ENCODE measurements around the gene PGRMC2.

DNA sequence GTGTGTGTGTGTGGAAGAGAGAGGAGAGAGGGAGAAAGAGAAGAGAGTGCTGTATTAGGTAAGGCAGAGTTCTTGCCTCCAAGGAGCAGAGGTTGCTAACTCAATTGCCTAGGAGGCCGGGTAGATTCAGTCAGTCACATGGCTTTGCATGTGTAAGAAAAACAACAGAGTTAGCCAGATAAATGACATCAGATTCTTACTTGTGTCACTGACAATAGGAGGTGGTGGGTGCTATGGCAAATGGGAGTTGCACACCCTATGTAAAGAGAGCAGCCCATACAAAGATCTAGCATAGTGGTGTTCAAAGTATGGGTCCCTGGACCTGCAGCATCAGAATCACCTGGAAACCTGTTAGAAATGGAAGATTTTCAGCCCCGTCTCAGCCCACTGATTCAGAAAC is 14.4 kb upstream of the PGRMC2 start:
- TF ChIP-seq POLR2A (IDR thresholded peaks at IDR 0.05; ENCODE audit: low read depth, low read length) (no peak), NFE2L2 (IDR thresholded peaks at IDR 0.05; ENCODE audit: low read depth, low read length) (no peak), RCOR1 (IDR thresholded peaks at IDR 0.05; ENCODE audit: insufficient replicate concordance, low read length) (no peak), CEBPB (IDR thresholded peaks at IDR 0.05; ENCODE audit: low read depth, low read length) (no peak), SMC3 (IDR thresholded peaks at IDR 0.05; ENCODE audit: low read depth, low read length) (no peak), RAD21 (IDR thresholded peaks at IDR 0.05; ENCODE audit: low read length) (no peak)
- TF ChIP-seq, protein P1, sequence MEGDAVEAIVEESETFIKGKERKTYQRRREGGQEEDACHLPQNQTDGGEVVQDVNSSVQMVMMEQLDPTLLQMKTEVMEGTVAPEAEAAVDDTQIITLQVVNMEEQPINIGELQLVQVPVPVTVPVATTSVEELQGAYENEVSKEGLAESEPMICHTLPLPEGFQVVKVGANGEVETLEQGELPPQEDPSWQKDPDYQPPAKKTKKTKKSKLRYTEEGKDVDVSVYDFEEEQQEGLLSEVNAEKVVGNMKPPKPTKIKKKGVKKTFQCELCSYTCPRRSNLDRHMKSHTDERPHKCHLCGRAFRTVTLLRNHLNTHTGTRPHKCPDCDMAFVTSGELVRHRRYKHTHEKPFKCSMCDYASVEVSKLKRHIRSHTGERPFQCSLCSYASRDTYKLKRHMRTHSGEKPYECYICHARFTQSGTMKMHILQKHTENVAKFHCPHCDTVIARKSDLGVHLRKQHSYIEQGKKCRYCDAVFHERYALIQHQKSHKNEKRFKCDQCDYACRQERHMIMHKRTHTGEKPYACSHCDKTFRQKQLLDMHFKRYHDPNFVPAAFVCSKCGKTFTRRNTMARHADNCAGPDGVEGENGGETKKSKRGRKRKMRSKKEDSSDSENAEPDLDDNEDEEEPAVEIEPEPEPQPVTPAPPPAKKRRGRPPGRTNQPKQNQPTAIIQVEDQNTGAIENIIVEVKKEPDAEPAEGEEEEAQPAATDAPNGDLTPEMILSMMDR (conservative IDR thresholded peaks at IDR 0.05; ENCODE audit: low read depth, low read length): no peak
- TF ChIP-seq, protein P2, sequence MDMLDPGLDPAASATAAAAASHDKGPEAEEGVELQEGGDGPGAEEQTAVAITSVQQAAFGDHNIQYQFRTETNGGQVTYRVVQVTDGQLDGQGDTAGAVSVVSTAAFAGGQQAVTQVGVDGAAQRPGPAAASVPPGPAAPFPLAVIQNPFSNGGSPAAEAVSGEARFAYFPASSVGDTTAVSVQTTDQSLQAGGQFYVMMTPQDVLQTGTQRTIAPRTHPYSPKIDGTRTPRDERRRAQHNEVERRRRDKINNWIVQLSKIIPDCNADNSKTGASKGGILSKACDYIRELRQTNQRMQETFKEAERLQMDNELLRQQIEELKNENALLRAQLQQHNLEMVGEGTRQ (IDR thresholded peaks at IDR 0.05; ENCODE audit: low read depth, low read length): no peak

All from IMR-90 (cell line).